Thoracic aorta (tissue), 2 donors: Measurements from ENCODE around the gene JPH3. TPM values are rescaled to one million over a fixed set of nuclear protein-coding genes. Genes with fewer than 3 reads are reported as not detected.

Source experiments
- ATAC-seq: fragments of 150-250 bp; one replicate; pipeline ENCODE4 v1.8.0; 2017; ENCODE audit warnings: low read depth; ENCODE audit not compliant: insufficient number of reproducible peaks, low FRiP score
- DNase-seq: peaks from one replicate; pipeline ENCODE4 v3.0.0-alpha.2; 2020; ENCODE audit warnings: low spot score
- H3K27ac ChIP-seq, 2 donors: fragments of 200-600 bp; sonication (generic); 1 replicate in 1 of 2; 2 replicates in 1 of 2; pipeline ENCODE4 v1.5.1; 2016; ENCODE audit warnings: mild to moderate bottlenecking in 2 of 2, moderate library complexity in 2 of 2
- H3K27me3 ChIP-seq: fragments of 200-600 bp; sonication (generic); replicated peaks from 2 replicates; pipeline ENCODE4 v1.6.0; 2016; ENCODE audit warnings: mild to moderate bottlenecking; ENCODE audit not compliant: insufficient read depth
- H3K36me3 ChIP-seq: fragments of 200-600 bp; sonication (generic); one replicate; pipeline ENCODE4 v1.5.1; 2016
- H3K4me1 ChIP-seq, 2 donors: fragments of 200-600 bp; sonication (generic); 1 replicate in 1 of 2; 2 replicates in 1 of 2; pipeline versions ENCODE4 v1.5.1 to v1.6.0; 2016; ENCODE audit warnings: low read depth in 2 of 2, mild to moderate bottlenecking in 1 of 2; ENCODE audit not compliant: control insufficient read depth in 1 of 2
- H3K4me3 ChIP-seq: fragments of 200-600 bp; sonication (generic); 2 replicates; pipeline ENCODE4 v1.5.1; 2016; ENCODE audit warnings: mild to moderate bottlenecking
- H3K9me3 ChIP-seq: fragments of 200-600 bp; sonication (generic); 2 replicates; pipeline ENCODE4 v1.5.1; 2016
- total RNA-seq, 2 donors: library from RNA; depleted of rRNA; stranded (reverse); fragments of >200 nt; gene quantifications; one replicate each; pipeline versions ENCODE4 v1.1.0 to v1.2.3, GENCODE V29; 2016
- TF ChIP-seq, protein P1 (sequence below): fragments of 200-600 bp; sonication (generic); IDR thresholded peaks from one replicate; pipeline ENCODE4 v1.5.1; 2019; ENCODE audit warnings: antibody characterized with exemption

The JPH3 gene
- total RNA-seq, 2 donors from 2014 or later = not detected

DNA sequence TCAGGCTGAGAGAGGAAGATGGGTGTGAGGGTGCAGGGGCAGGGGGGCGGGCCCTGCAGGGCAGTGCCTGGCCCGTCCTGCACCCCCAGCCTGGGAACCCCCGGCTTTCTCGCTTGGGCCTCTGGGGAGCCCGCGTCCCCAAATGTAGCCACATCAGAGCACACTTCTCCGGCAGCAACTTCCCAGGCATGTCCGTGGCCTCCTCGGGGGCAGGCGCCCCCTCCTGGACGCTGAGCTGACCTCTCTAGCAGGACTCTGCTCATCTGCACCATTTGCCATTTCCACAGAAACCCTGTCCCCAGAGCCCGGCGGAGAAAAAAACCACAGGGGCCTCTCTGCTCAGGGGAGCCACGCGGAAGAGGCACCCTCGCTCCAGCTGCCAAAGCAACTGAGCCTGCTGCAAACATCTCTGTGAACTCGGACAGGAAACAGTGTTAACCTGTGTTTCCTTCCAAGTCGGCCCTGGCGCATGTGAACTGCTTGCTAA is 100.1 kb downstream of the JPH3 start:
- ATAC-seq (no peak), DNase-seq (no peak)
- H3K36me3 ChIP-seq = peaks cover 12% of the 10 kb centered on the region
- TF ChIP-seq, protein P1, sequence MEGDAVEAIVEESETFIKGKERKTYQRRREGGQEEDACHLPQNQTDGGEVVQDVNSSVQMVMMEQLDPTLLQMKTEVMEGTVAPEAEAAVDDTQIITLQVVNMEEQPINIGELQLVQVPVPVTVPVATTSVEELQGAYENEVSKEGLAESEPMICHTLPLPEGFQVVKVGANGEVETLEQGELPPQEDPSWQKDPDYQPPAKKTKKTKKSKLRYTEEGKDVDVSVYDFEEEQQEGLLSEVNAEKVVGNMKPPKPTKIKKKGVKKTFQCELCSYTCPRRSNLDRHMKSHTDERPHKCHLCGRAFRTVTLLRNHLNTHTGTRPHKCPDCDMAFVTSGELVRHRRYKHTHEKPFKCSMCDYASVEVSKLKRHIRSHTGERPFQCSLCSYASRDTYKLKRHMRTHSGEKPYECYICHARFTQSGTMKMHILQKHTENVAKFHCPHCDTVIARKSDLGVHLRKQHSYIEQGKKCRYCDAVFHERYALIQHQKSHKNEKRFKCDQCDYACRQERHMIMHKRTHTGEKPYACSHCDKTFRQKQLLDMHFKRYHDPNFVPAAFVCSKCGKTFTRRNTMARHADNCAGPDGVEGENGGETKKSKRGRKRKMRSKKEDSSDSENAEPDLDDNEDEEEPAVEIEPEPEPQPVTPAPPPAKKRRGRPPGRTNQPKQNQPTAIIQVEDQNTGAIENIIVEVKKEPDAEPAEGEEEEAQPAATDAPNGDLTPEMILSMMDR = no peak
- no peak overlapping the region for H3K4me3 ChIP-seq
- H3K4me1 ChIP-seq = no peaks in the 10 kb centered on the region
- no peak overlapping the region for H3K27ac ChIP-seq
- no peaks in the 10 kb centered on the region for H3K9me3 ChIP-seq
- no peaks in the 10 kb centered on the region for H3K27me3 ChIP-seq

DNA sequence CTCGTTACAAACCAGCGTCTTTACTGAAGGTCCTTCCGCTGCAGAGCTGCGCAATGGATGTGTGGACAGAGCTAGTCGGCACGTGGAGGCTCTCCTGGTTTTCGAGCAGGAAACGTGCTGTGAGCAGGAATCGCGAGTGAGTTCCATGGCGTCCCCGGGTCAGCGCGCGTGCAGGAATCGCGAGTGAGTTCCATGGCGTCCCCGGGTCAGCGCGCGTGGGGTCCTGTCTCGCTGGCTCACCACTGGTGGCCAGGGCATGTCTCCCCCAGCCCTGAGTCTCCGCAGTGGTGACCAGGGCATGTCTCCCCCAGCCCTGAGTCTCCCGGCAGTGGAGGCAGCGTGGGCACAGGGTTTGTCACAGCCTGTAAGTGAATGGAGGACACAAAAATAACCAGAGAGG is 100.8 kb downstream of the JPH3 start:
- TF ChIP-seq, protein P1 = no peak
- Histone ChIP-seq H3K4me1 (no peaks in the 10 kb centered on the region), H3K9me3 (no peaks in the 10 kb centered on the region), H3K4me3 (no peak overlapping the region), H3K27me3 (no peaks in the 10 kb centered on the region), H3K27ac (no peak overlapping the region), H3K36me3 (peaks cover 18% of the 10 kb centered on the region)
- no peak for ATAC-seq
- DNase-seq = no peak

DNA sequence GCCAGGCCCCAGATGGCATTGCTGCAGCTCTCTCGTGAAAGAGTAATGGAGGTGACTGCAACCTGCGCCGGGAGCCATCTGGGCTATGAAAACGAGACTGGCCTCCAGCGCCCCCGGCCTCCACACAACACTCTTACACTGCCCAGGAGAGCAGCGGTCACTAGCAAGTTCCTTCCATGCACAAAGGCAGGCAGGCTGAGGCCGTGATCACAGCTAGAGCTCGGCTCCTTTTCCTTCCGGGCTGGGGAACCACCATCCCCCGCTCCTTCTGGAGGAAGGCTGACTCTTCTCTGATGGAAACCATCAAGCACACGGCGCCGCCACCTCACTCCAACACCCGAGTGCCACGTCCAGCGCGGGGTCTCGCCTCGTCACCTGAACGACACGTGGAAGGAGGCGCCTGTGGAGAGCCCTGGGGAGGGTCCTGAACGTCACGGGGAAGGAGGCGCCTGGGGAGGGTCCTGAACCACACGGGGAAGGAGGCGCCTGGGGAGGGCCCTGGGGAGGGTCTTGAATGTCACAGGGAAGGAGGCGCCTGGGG is 101.6 kb downstream of the JPH3 start:
- Histone ChIP-seq H3K9me3 (no peaks in the 10 kb centered on the region), H3K4me1 (no peaks in the 10 kb centered on the region), H3K4me3 (no peak overlapping the region), H3K27ac (no peak overlapping the region), H3K36me3 (peaks cover 26% of the 10 kb centered on the region), H3K27me3 (no peaks in the 10 kb centered on the region)
- DNase-seq = no peak
- ATAC-seq = no peak
- TF ChIP-seq, protein P1 = no peak

DNA sequence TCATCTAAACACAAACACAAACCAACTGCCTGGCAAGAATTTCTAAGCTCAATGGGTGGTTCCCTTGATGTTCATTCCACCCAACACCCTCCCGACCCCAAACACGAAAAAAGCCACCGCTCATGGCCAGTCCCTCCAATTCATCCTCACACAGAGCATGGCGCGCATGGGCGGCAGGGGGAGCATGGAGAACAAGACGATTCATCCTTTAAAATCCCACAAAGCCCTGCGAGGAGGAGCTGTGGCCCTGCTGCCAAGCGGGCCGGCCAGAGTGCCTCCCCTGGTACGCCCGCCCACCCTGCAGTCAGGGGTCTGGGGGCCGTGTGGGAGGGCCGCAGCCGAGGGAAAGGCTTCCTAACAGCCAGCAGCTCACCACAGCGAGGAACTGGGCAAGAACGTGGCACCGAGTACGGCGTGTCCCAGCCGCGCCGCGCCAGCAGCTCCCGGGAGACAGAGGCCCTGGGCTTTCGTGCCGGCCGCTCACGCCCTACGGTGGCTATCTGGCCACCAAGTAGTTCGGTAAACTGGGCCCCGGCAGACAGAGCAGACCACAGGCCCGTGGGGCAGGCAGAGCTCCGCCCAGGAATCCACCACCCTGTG is 102.5 kb downstream of the JPH3 start:
- TF ChIP-seq, protein P1 = no peak
- Histone ChIP-seq H3K4me3 (no peak overlapping the region), H3K27ac (no peak overlapping the region), H3K27me3 (no peaks in the 10 kb centered on the region), H3K4me1 (no peaks in the 10 kb centered on the region), H3K36me3 (peaks cover 33% of the 10 kb centered on the region), H3K9me3 (no peaks in the 10 kb centered on the region)
- DNase-seq (no peak), ATAC-seq (no peak)

DNA sequence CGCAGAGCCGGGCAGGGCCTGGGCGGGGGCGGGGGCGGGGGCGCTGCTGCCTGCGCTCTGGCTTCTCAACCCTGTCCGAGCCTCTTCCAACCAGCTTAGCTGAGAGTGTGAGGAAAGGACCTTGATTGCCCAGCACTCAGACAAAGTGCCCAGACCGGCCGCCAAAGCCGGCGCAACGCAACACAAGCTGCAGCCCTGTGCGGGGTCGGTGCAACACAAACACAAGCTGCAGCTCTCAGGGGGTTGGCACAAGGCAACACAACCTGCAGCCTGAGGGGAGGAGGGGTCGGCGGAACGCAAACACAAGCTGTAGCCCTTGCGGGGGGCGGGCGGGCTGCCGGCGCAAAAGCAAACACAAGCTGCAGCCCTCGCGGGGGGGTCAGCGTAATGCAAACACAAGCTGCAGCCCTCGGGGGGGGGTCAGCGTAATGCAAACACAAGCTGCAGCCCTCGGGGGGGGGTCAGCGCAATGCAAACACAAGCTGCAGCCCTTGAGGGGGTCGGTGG is 103.5 kb downstream of the JPH3 start:
- ATAC-seq = no peak
- DNase-seq = no peak
- H3K4me1 ChIP-seq = no peaks in the 10 kb centered on the region
- TF ChIP-seq, protein P1 = no peak
- no peak overlapping the region for H3K27ac ChIP-seq
- H3K36me3 ChIP-seq = peaks cover 42% of the 10 kb centered on the region
- no peaks in the 10 kb centered on the region for H3K9me3 ChIP-seq
- no peaks in the 10 kb centered on the region for H3K27me3 ChIP-seq
- H3K4me3 ChIP-seq = no peak overlapping the region
